ENCODE results near the gene NENF.

NENF gene

GRCh38 chr1:212481438-212481767 is 48.7 kb downstream of the NENF start:
- no peak for DNase-seq (ENCODE audit: low read depth)

GRCh38 chr1:212482006-212482636 is 49.4 kb downstream of the NENF start:
- no peak for DNase-seq (ENCODE audit: low read depth)

GRCh38 chr1:212482637-212483441 is 50.1 kb downstream of the NENF start:
- DNase-seq (ENCODE audit: low read depth), result peak; percentile 39

GRCh38 chr1:212484701-212485570 is 52.2 kb downstream of the NENF start:
- DNase-seq (ENCODE audit: low read depth), result peak; percentile 87

GRCh38 chr1:212485571-212485912 is 52.8 kb downstream of the NENF start:
- no peak for DNase-seq (ENCODE audit: low read depth)

- DNase-seq (ENCODE audit: low read depth), result peak; percentile 97
Measured at GRCh38 chr1:212485913-212486618, 53.3 kb downstream of the NENF start.

- DNase-seq (ENCODE audit: low read depth), result no peak
Measured at GRCh38 chr1:212486619-212486975, 53.9 kb downstream of the NENF start.

- no peak for DNase-seq (ENCODE audit: low read depth)
Measured at GRCh38 chr1:212487286-212487685, 54.6 kb downstream of the NENF start.

- no peak for DNase-seq (ENCODE audit: low read depth)
Measured at GRCh38 chr1:212487774-212488435, 55.2 kb downstream of the NENF start.

GRCh38 chr1:212488436-212489283 is 55.9 kb downstream of the NENF start:
- peak; percentile 96 for DNase-seq (ENCODE audit: low read depth)

- no peak for DNase-seq (ENCODE audit: low read depth)
Measured at GRCh38 chr1:212489284-212489859, 56.7 kb downstream of the NENF start.

GRCh38 chr1:212490276-212490675 is 57.6 kb downstream of the NENF start:
- no peak for DNase-seq (ENCODE audit: low read depth)

- no peak for DNase-seq (ENCODE audit: low read depth)
Measured at GRCh38 chr1:212491454-212491853, 58.7 kb downstream of the NENF start.

All from iris pigment epithelial cell (primary cell).